GM12878 (cell line): ENCODE measurements around the gene AVP. TPM values are rescaled to one million over a fixed set of nuclear protein-coding genes. Genes with fewer than 3 reads are reported as not detected.

Experiments used
- ATAC-seq: fragments of 200-7000 bp; cut with Tn5 transposase; 3 replicates; pipeline ENCODE4 v1.9.1; 2020; ENCODE audit warnings: mild to moderate bottlenecking, moderate library complexity
- BruUV-seq: library from RNA; stranded (reverse); fragments of 400-500 nt; replicated peaks from 2 replicates; lab custom pipeline; 2021; lab: Mats Ljungman, UMichigan
- CTCF ChIA-PET: fragments of 300-600 bp; sonication (Branson Sonifier 250); formaldehyde crosslinking; extraction: SDS; loops from one replicate; lab custom pipeline; 2021; ENCODE audit warnings: inconsistent platforms; lab: Yijun Ruan, JAX
- POLR2A ChIA-PET: fragments of 350-600 bp; formaldehyde crosslinking; extraction: SDS; loops from one replicate; lab custom pipeline; 2021; ENCODE audit warnings: inconsistent platforms; lab: Charles Lee
- RAD21 ChIA-PET: fragments of 300-600 bp; sonication (Branson Sonifier 250); formaldehyde crosslinking; loops from one replicate; lab custom pipeline; 2023; ENCODE audit warnings: antibody characterized with exemption; ENCODE audit not compliant: unreplicated experiment; lab: Charles Lee
- SMC1A ChIA-PET: fragments of 300-600 bp; sonication (Branson Sonifier 250); formaldehyde crosslinking; loops from one replicate; lab custom pipeline; 2023; ENCODE audit not compliant: unreplicated experiment, uncharacterized antibody; lab: Charles Lee
- DNase-seq: peaks from one replicate; pipeline ENCODE4 v3.0.0-alpha.2; 2011; ENCODE audit warnings: low read depth, low spot score
- FAIRE-seq: peaks from 3 replicates; lab custom pipeline; 2011; peaks lifted over from hg19 to GRCh38; lab: Jason Lieb, UNC
- H2AFZ ChIP-seq: 2 replicates; pipeline ENCODE4 v1.6.0; 2011; ENCODE audit warnings: low read depth, low read length, control low read depth; ENCODE audit not compliant: control insufficient read depth
- H3K27ac ChIP-seq: 2 replicates; pipeline ENCODE4 v1.5.1; 2011; ENCODE audit warnings: control low read depth; ENCODE audit not compliant: control insufficient read depth, insufficient read depth
- H3K27me3 ChIP-seq, 2 experiments: replicated peaks in 1 of 2; 2 replicates each; pipeline versions ENCODE4 v1.6.0 to v1.6.1; 2011; ENCODE audit warnings: low read length in 1 of 2; ENCODE audit not compliant: control insufficient read depth in 2 of 2, insufficient read depth in 2 of 2
- H3K36me3 ChIP-seq, 2 experiments: 2 replicates each; pipeline ENCODE4 v1.5.1; 2011; ENCODE audit warnings: low read length in 1 of 2; ENCODE audit not compliant: control insufficient read depth in 2 of 2, insufficient read depth in 2 of 2
- H3K4me1 ChIP-seq: 2 replicates; pipeline ENCODE4 v1.6.1; 2011; ENCODE audit warnings: mild to moderate bottlenecking, low read length, moderate library complexity, mixed read lengths; ENCODE audit not compliant: control insufficient read depth, insufficient read depth
- H3K4me2 ChIP-seq: 2 replicates; pipeline ENCODE4 v1.6.0; 2011; ENCODE audit warnings: control low read depth; ENCODE audit not compliant: control insufficient read depth, insufficient read depth
- H3K4me3 ChIP-seq: fragments of 200-600 bp; sonication (generic); 2 replicates; pipeline ENCODE4 v1.5.1; 2016
- H3K79me2 ChIP-seq: 2 replicates; pipeline ENCODE4 v1.6.0; 2011; ENCODE audit warnings: low read length; ENCODE audit not compliant: control insufficient read depth, insufficient read depth
- H3K9ac ChIP-seq: 2 replicates; pipeline ENCODE4 v1.8.0; 2011; ENCODE audit warnings: low read length, control low read depth, mixed read lengths; ENCODE audit not compliant: control insufficient read depth, insufficient read depth
- H3K9me3 ChIP-seq: replicated peaks from 3 replicates; pipeline ENCODE4 v1.5.1; 2011; ENCODE audit warnings: mild to moderate bottlenecking, low read length; ENCODE audit not compliant: control insufficient read depth, insufficient read depth
- H4K20me1 ChIP-seq: 2 replicates; pipeline ENCODE4 v1.6.0; 2011; ENCODE audit not compliant: control insufficient read depth, insufficient read depth
- ATF3 ChIP-seq: IDR thresholded peaks from 2 replicates; pipeline ENCODE4 v1.6.1; 2011; ENCODE audit warnings: low read depth, mild to moderate bottlenecking, low read length, moderate library complexity, borderline replicate concordance; ENCODE audit errors: extremely low read depth
- BHLHE40 ChIP-seq, 2 experiments: fragments of 450-650 bp in 1 of 2; IDR thresholded peaks; 2 replicates each; pipeline ENCODE4 v1.6.1; 2011 to 2017; ENCODE audit warnings: low read depth in 2 of 2, borderline replicate concordance in 1 of 2, improper control_type of control experiment in 1 of 2, low read length in 1 of 2, mild to moderate bottlenecking in 1 of 2
- GABPA ChIP-seq: IDR thresholded peaks from 2 replicates; pipeline ENCODE4 v1.6.1; 2014; ENCODE audit warnings: antibody characterized with exemption, low read depth, mild to moderate bottlenecking, inconsistent platforms
- KLF5 ChIP-seq: fragments of 450-650 bp; IDR thresholded peaks from 2 replicates; pipeline ENCODE4 v1.6.1; 2014; ENCODE audit warnings: mild to moderate bottlenecking; ENCODE audit not compliant: partially characterized antibody
- MEF2A ChIP-seq: IDR thresholded peaks from 2 replicates; pipeline ENCODE4 v1.6.1; 2011; ENCODE audit warnings: low read depth, mild to moderate bottlenecking, low read length, moderate library complexity; ENCODE audit not compliant: insufficient read depth
- NR2F1 ChIP-seq: fragments of 450-650 bp; conservative IDR thresholded peaks from 2 replicates; pipeline ENCODE4 v1.6.1; 2017; ENCODE audit warnings: mild to moderate bottlenecking
- NRF1 ChIP-seq: conservative IDR thresholded peaks from 2 replicates; pipeline ENCODE4 v1.6.1; 2011; ENCODE audit warnings: mild to moderate bottlenecking, low read depth, low read length, improper control_type of control experiment
- SMAD1 ChIP-seq: fragments of 450-650 bp; IDR thresholded peaks from 2 replicates; pipeline ENCODE4 v1.6.1; 2018; ENCODE audit warnings: mild to moderate bottlenecking, low read depth; ENCODE audit not compliant: partially characterized antibody
- TBL1XR1 ChIP-seq: IDR thresholded peaks from 2 replicates; pipeline ENCODE4 v1.6.1; 2012; ENCODE audit warnings: low read depth, low read length, improper control_type of control experiment
- TCF7 ChIP-seq: IDR thresholded peaks from 2 replicates; pipeline ENCODE4 v1.6.1; 2014; ENCODE audit warnings: antibody characterized with exemption, borderline replicate concordance
- WGBS: methylation state at CpG from one replicate; pipeline ENCODE4 v1.1.6; 2016; ENCODE audit warnings: low lambda C conversion rate; ENCODE audit not compliant: insufficient replicate concordance, insufficient coverage; ENCODE audit errors: missing lambda C conversion rate; 5-methylcytosine and 5-hydroxymethylcytosine counted together
- in situ Hi-C: fragments of 300-500 bp; cut with MboI; formaldehyde crosslinking; loops from 9 replicates; pipeline ENCODE4 v1.14.3; 2018; ENCODE audit warnings: mixed read lengths
- intact Hi-C: fragments of 100-400 bp; cut with micrococcal nuclease; formaldehyde crosslinking; loops from one replicate; pipeline ENCODE4 v1.14.2; 2022; ENCODE audit not compliant: unreplicated experiment
- polyA plus RNA-seq, 11 experiments: library from polyadenylated mRNA; depleted of rRNA in 4 of 11; unstranded in 6 of 11; stranded (reverse) in 5 of 11; fragments of >200 nt; fragmentation: Nextera tagmentation in 4 of 11; fragmentation: Illumina TruSeq in 1 of 11; extraction: Ambion mirVana in 4 of 11; extraction: Trizol in 1 of 11; gene quantifications; 1 replicate in 1 of 11; 2 replicates in 10 of 11; pipeline versions ENCODE4 v1.2.1 to v1.2.3, GENCODE V29; 2011 to 2016; ENCODE audit warnings: inconsistent platforms in 2 of 11, missing spikeins in 2 of 11, low read depth in 1 of 11
- total RNA-seq, 4 experiments: library from RNA; depleted of rRNA in 3 of 4; stranded (reverse); fragments of >200 nt in 3 of 4; fragmentation: Illumina TruSeq in 1 of 4; extraction: Trizol in 1 of 4; gene quantifications; 2 replicates each; pipeline versions ENCODE4 v1.2.1 to v1.2.3, GENCODE V29; 2013 to 2021
- TF ChIP-seq, protein P1 (sequence below): IDR thresholded peaks from 2 replicates; pipeline ENCODE4 v1.6.1; 2012; ENCODE audit warnings: low read depth, low read length, improper control_type of control experiment
- TF ChIP-seq, protein P2 (sequence below): IDR thresholded peaks from 2 replicates; pipeline ENCODE4 v1.6.1; 2011; ENCODE audit warnings: low read depth, low read length, improper control_type of control experiment, borderline replicate concordance
- TF ChIP-seq, protein P3 (sequence below): fragments of 150-350 bp; IDR thresholded peaks from 2 replicates; pipeline ENCODE4 v1.6.1; 2016; ENCODE audit warnings: low read depth, low read length

The AVP gene
- total and polyA plus RNA-seq, 10 of the 15 experiments (the other 5 are each of a cell fraction or from before 2014, with no cell fraction given): not detected

DNA sequence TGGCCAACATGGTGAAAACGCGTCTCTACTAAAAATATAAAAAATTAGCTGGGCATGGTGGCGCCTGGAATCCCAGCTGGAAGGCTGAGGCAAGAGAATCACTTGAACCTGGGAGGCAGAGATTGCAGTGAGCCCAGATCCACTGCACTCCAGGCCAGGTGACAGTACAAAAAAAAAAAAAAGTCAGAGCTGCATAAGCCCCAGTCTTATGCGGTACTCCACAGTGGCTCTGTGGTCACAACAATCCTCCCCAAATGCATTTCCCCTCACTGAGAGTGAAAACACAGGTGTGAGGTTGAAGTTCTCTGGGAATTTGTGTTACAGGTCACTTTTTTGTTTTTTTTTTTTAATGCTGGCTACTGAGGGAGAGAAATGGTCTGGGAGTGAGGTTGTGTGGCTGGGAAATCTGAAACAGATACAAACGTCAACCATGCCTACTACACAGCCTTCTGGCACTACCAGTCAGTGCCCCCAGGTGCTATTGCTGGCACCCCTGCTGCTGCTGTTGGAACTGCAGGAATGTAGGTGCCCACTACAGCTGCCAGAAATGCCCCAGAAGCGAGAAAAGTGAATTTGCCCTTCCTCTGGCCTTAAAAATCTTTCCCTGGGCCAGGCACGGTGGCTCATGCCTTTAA, 33.0 kb downstream of the AVP start:
- CTCF ChIA-PET: interaction anchor here (0.7 to 5.5 kb wide), 3 partner anchors 84 to 264 kb away, joined by 3 to 44 read pairs (median 3); no protein-coding TSS in a partner anchor
- SMC1A ChIA-PET: no interaction called here
- no peaks in the 10 kb centered on the region for H3K9me3 ChIP-seq
- H2AFZ ChIP-seq: no peak overlapping the region
- in situ Hi-C loops: loop anchor here (5.0 kb wide), 1 partner anchor 261 kb away; no protein-coding TSS in a partner anchor
- DNase-seq (no peak), FAIRE-seq (no peak), ATAC-seq (peak; percentile 32; the same call in 1 of the 3 replicates)
- peaks cover 9% of the 10 kb centered on the region for H3K79me2 ChIP-seq
- intact Hi-C loops: loop anchor here (5.0 kb wide), 1 partner anchor 266 kb away; no protein-coding TSS in a partner anchor
- WGBS: 65% methylated on average over 7 of the region's 7 CpGs
- RAD21 ChIA-PET: interaction anchor here (1.0 kb wide), 1 partner anchor 265 kb away, joined by 5 read pairs; no protein-coding TSS in a partner anchor
- no peak overlapping the region for H3K4me2 ChIP-seq
- no peaks in the 10 kb centered on the region for H4K20me1 ChIP-seq
- no peak overlapping the region for H3K9ac ChIP-seq
- H3K27ac ChIP-seq: no peak overlapping the region
- H3K4me1 ChIP-seq: no peaks in the 10 kb centered on the region
- TF ChIP-seq NRF1: no peak
- TF ChIP-seq NR2F1: no peak
- TF ChIP-seq ATF3: no peak
- no peak for TF ChIP-seq BHLHE40 (IDR thresholded peaks at IDR 0.05; ENCODE audit: borderline replicate concordance in 1 of 2, low read depth in 2 of 2, low read length in 1 of 2)
- no peak for TF ChIP-seq KLF5
- no peak for TF ChIP-seq MEF2A
- no peak for TF ChIP-seq TBL1XR1
- TF ChIP-seq, protein P1, sequence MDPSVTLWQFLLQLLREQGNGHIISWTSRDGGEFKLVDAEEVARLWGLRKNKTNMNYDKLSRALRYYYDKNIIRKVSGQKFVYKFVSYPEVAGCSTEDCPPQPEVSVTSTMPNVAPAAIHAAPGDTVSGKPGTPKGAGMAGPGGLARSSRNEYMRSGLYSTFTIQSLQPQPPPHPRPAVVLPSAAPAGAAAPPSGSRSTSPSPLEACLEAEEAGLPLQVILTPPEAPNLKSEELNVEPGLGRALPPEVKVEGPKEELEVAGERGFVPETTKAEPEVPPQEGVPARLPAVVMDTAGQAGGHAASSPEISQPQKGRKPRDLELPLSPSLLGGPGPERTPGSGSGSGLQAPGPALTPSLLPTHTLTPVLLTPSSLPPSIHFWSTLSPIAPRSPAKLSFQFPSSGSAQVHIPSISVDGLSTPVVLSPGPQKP: no peak
- no peak for TF ChIP-seq SMAD1
- TF ChIP-seq GABPA: no peak
- TF ChIP-seq, protein P2, sequence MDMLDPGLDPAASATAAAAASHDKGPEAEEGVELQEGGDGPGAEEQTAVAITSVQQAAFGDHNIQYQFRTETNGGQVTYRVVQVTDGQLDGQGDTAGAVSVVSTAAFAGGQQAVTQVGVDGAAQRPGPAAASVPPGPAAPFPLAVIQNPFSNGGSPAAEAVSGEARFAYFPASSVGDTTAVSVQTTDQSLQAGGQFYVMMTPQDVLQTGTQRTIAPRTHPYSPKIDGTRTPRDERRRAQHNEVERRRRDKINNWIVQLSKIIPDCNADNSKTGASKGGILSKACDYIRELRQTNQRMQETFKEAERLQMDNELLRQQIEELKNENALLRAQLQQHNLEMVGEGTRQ: no peak
- TF ChIP-seq, protein P3, sequence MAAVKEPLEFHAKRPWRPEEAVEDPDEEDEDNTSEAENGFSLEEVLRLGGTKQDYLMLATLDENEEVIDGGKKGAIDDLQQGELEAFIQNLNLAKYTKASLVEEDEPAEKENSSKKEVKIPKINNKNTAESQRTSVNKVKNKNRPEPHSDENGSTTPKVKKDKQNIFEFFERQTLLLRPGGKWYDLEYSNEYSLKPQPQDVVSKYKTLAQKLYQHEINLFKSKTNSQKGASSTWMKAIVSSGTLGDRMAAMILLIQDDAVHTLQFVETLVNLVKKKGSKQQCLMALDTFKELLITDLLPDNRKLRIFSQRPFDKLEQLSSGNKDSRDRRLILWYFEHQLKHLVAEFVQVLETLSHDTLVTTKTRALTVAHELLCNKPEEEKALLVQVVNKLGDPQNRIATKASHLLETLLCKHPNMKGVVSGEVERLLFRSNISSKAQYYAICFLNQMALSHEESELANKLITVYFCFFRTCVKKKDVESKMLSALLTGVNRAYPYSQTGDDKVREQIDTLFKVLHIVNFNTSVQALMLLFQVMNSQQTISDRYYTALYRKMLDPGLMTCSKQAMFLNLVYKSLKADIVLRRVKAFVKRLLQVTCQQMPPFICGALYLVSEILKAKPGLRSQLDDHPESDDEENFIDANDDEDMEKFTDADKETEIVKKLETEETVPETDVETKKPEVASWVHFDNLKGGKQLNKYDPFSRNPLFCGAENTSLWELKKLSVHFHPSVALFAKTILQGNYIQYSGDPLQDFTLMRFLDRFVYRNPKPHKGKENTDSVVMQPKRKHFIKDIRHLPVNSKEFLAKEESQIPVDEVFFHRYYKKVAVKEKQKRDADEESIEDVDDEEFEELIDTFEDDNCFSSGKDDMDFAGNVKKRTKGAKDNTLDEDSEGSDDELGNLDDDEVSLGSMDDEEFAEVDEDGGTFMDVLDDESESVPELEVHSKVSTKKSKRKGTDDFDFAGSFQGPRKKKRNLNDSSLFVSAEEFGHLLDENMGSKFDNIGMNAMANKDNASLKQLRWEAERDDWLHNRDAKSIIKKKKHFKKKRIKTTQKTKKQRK: no peak
- TF ChIP-seq TCF7: no peak
- H3K36me3 ChIP-seq: peaks cover 4 to 6% of the 10 kb centered on the region in 2 experiments; a peak in 1 of 4 replicates
- no peaks in the 10 kb centered on the region for H3K27me3 ChIP-seq
- BruUV-seq: no TSS peak
- H3K4me3 ChIP-seq: no peak overlapping the region
- POLR2A ChIA-PET: no interaction called here
